ENCODE results near the gene PUS10. TPM values are rescaled to one million over a fixed set of nuclear protein-coding genes. Genes with fewer than 3 reads are reported as not detected.
"Not testable (repeated sequence)": the region's sequence is repeated elsewhere in the genome, so short reads cannot be mapped to it uniquely, and the experiment has no call there.

Gene PUS10, protein sequence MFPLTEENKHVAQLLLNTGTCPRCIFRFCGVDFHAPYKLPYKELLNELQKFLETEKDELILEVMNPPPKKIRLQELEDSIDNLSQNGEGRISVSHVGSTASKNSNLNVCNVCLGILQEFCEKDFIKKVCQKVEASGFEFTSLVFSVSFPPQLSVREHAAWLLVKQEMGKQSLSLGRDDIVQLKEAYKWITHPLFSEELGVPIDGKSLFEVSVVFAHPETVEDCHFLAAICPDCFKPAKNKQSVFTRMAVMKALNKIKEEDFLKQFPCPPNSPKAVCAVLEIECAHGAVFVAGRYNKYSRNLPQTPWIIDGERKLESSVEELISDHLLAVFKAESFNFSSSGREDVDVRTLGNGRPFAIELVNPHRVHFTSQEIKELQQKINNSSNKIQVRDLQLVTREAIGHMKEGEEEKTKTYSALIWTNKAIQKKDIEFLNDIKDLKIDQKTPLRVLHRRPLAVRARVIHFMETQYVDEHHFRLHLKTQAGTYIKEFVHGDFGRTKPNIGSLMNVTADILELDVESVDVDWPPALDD
- 13.0 TPM for polyA plus RNA-seq (2012; ENCODE audit: insufficient read depth, insufficient read length)

GRCh38 chr2:61017556-61018317 lies at the start of gene PUS10, which contains the start of gene PEX13:
PUS10 (minus strand) TSS chr2:61018255; CDS start chr2:61011890, 6,365 bp downstream.
PEX13 (plus strand) TSS chr2:61017720; CDS start chr2:61017760, 40 bp downstream.
- peak within 1 kb of the TSS; percentile 91 for H3K4me3 ChIP-seq (ENCODE audit: low read length)

GRCh38 chr2:61065714-61066709 lies 48.0 kb upstream of the PUS10 start, which contains the start of gene SANBR:
SANBR (plus strand) TSS chr2:61065871; CDS start chr2:61070351, 4,480 bp downstream.
- peak; percentile 69 for DNase-seq (ENCODE audit: low read depth, low spot score)
- peak within 1 kb of the TSS; percentile 67 for H3K4me3 ChIP-seq (ENCODE audit: low read length)

More at GRCh38 chr2:61017556-61018317, at the start of gene PUS10, which contains the start of gene PEX13:
- peak; percentile 26 for DNase-seq (ENCODE audit: low read depth, low spot score)

DNA sequence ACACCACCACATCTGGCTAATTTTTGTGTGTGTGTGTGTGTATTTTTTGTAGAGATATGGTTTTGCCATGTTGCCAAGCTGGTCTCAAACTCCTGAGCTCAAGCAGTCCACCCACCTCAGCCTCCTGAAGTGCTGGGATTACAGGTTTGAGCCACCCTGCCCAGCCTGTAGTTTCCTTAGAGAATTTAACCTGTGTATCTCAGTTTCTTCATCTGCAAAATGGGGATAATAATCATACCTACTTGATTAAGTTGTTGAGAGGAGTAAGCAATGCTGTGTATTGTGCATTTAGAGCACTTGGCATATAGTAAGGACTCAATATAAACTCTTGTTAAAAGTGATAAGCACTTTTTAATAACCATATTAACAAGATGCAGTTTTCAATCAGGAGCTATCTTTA lies 41.3 kb upstream of the PUS10 start:
- no peak overlapping the region for H3K4me3 ChIP-seq (ENCODE audit: low read length)
- no peak for DNase-seq (ENCODE audit: low read depth, low spot score)

DNA sequence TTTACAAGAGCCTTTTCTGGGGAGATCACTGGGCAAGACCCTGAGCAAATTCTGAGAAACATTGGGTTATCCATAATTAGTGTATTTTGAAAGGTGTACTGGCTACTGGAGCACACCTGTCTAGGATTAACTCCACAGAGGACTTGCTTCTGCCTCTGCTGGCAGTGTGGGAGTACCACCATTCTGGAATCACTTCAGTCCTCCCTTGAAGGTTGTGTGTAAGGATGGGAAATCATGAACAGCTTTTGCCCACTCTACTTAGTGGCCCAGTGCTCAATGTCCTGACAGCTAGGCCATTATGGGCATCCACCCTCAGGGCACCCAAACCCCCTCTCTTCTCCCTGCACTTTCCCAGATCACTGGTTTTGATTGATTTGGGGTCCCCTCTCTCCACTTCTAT lies 39.5 kb upstream of the PUS10 start:
- no peak overlapping the region for H3K4me3 ChIP-seq (ENCODE audit: low read length)
- DNase-seq (ENCODE audit: low read depth, low spot score): no peak

DNA sequence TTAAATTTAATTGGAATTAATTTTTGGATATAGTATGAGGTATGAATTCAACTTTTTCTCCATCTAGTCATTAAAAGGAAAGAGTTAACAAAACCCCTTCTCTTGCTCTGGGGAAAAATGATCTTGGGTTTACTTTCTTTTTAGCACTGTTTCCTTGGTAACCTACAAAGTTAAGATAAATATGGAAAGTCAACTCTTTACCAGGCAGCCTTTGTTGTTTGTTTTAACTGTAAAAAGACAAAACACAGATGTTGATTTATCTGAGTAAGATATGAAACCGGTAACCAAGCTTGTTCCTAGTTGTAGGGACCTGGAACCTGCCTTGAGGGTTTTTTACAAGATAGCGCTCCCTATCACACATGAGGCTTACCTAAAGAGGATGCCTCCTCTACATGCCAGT lies 37.5 kb upstream of the PUS10 start:
- no peak overlapping the region for H3K4me3 ChIP-seq (ENCODE audit: low read length)
- no peak for DNase-seq (ENCODE audit: low read depth, low spot score)

DNA sequence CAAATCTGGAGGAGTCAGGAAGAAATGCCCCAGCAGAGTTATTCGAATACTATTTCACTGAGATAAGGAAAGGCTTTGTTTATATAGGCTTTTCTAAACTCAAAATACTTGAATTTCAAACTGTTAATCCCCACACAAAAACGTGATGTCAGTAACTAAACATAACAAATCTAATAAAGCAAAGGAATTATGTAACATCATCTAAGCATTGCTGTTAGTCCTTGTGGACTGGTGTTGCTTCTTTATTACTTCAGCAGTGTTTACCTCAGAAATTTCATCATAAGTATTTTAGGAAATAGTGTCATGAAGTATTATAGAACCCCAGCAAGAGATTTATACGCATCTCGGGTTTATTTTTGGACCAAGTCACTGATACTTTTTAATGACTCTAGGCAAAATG lies 27.9 kb upstream of the PUS10 start:
- H3K4me3 ChIP-seq (ENCODE audit: low read length): no peak overlapping the region
- no peak for DNase-seq (ENCODE audit: low read depth, low spot score)

- H3K4me3 ChIP-seq (ENCODE audit: low read length): no peak overlapping the region
- DNase-seq (ENCODE audit: low read depth, low spot score): no peak
Observed at GRCh38 chr2:61045226-61045625, 27.2 kb upstream of the PUS10 start.

- H3K4me3 ChIP-seq (ENCODE audit: low read length): no peak overlapping the region
- no peak for DNase-seq (ENCODE audit: low read depth, low spot score)
Observed at GRCh38 chr2:61044636-61045035, 26.6 kb upstream of the PUS10 start.

- DNase-seq (ENCODE audit: low read depth, low spot score): no peak
- H3K4me3 ChIP-seq (ENCODE audit: low read length): no peak overlapping the region
Observed at GRCh38 chr2:61042807-61043206, 24.8 kb upstream of the PUS10 start.

GRCh38 chr2:61036643-61037042 lies 18.6 kb upstream of the PUS10 start:
- not testable (repeated sequence) for DNase-seq (ENCODE audit: low read depth, low spot score); H3K4me3 ChIP-seq (ENCODE audit: low read length)

GRCh38 chr2:61034592-61034991 lies 16.5 kb upstream of the PUS10 start:
- DNase-seq (ENCODE audit: low read depth, low spot score); H3K4me3 ChIP-seq (ENCODE audit: low read length): not testable (repeated sequence)

DNA sequence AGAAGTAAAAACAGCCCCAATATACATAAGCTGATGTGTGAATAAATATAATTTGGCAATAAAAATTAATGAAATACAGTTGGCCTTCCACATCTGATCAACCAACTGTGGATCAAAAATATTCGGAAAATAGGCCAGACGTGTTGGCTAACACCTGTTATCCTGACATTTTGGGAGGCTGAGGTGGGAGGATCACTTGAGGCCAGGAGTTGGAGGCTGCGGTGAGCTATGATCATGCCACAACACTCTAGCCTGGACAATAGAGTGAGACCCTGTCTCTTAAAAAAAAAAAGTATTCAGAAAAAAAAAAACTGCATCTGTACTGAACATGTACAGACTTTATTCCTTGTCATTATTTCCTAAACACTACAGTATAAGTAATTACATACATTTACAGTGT lies 11.5 kb upstream of the PUS10 start:
- no peak overlapping the region for H3K4me3 ChIP-seq (ENCODE audit: low read length)
- DNase-seq (ENCODE audit: low read depth, low spot score): no peak

- no peak for DNase-seq (ENCODE audit: low read depth, low spot score)
- H3K4me3 ChIP-seq (ENCODE audit: low read length): no peak overlapping the region
Observed at GRCh38 chr2:61023670-61024069, 5.6 kb upstream of the PUS10 start.

DNA sequence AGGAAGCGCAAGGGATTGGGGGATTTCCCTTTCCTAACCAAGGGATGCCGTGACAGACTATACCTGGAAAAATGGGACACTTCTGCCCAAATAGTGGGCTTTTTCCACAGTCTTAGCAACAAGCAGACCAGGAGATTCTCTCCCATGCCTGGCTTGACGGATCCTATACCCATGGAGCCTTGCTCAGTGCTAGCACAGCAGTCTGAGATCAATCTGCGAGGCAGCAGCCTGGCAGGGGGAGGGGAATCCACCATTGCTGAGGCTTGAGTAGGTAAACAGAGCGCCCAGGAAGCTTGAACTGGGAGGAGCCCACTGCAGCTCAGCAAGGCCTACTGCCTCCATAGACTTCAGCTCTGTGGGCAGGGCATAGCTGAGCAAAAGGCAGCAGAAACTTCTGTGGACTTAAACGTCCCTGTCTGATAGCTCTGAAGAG lies 3.2 kb upstream of the PUS10 start:
- H3K4me3 ChIP-seq (ENCODE audit: low read length): no peak overlapping the region

DNA sequence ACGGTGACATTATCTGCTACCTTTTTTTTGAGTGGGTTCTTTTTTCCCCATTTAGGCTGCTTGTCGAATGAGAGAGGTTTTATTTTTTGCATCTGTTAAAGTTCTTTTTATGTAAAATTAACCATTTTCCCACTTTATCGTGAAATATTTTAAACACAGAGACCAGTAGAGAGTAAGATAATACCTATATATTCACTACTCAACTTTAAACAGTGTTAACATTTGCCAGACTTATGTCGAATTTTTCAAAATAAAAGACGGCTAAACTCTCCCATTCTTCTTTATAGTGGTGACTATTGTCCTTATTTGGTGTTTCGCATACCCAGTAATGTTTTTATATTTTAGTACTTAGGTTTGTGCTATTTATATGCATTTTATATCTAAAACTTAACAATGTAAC lies 743 bp upstream of the PUS10 start:
- DNase-seq (ENCODE audit: low read depth, low spot score): no peak
- peak overlapping the region; percentile 91 for H3K4me3 ChIP-seq (ENCODE audit: low read length)

More for the DNA sequence above, 3.2 kb upstream of the PUS10 start:
- DNase-seq (ENCODE audit: low read depth, low spot score): no peak

DNA sequence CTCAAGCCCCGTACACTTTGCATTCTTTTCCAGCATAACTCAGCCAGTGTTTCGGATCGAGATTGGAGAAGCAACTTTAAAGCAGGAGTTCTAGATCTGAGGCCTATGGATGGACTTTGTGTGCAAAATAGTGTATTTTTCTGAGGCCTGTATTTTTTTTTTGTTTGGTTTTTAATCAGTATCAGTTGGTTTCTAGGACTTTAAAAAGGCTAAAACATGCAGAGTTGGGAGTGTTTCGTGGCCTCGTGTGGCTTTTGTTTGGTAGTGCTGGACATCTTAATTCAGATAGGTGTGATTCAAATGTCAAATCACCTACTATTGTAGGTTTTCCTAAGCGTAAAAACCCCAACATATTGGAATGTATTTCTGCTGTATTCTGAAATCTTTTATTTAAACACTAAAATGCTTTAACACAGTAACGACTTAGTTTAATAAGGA lies 282 bp upstream of the PUS10 start:
- no peak for DNase-seq (ENCODE audit: low read depth, low spot score)
- H3K4me3 ChIP-seq (ENCODE audit: low read length): peak overlapping the region; percentile 91

- DNase-seq (ENCODE audit: low read depth, low spot score): peak; percentile 79
- peak overlapping the region; percentile 91 for H3K4me3 ChIP-seq (ENCODE audit: low read length)
Observed at GRCh38 chr2:61017003-61017555, 976 bp downstream of the PUS10 start.

DNA sequence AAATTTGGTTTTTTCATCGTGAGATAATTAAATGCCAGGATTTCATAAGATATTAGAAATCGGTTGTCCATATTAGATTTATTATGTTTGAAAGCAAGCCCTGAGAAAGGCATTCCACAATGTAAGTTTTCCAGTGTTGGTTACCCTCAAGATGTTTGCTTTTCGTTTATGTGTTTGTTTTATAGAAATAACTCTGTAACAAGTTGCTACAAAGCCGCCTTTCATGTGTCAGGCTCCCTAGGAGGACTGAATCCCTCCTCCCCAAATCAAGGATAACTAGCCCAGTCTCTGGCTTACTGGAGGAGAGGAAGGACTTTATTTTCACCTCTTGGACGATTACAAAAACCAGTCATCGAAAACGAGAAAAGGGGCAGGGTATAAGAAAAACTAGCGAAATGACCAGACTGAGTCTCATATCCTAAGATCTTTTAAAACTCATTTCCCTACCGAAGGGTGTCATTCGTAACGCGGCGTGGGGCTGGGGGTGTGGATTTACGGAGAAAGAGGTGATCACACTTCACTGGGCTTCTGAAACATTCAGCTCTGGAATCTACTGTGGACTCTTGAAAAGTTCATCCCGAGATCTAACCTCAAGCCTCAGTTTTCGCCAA lies 1.6 kb downstream of the PUS10 start:
- DNase-seq (ENCODE audit: low read depth, low spot score): no peak
- peak overlapping the region; percentile 91 for H3K4me3 ChIP-seq (ENCODE audit: low read length)
